Central memory CD4-positive, alpha-beta T cell (primary cell): Measurements from ENCODE around the gene SDS.

Source experiments
- DNase-seq: peaks from one replicate; pipeline ENCODE4 v3.0.0; 2022

Gene SDS

DNA sequence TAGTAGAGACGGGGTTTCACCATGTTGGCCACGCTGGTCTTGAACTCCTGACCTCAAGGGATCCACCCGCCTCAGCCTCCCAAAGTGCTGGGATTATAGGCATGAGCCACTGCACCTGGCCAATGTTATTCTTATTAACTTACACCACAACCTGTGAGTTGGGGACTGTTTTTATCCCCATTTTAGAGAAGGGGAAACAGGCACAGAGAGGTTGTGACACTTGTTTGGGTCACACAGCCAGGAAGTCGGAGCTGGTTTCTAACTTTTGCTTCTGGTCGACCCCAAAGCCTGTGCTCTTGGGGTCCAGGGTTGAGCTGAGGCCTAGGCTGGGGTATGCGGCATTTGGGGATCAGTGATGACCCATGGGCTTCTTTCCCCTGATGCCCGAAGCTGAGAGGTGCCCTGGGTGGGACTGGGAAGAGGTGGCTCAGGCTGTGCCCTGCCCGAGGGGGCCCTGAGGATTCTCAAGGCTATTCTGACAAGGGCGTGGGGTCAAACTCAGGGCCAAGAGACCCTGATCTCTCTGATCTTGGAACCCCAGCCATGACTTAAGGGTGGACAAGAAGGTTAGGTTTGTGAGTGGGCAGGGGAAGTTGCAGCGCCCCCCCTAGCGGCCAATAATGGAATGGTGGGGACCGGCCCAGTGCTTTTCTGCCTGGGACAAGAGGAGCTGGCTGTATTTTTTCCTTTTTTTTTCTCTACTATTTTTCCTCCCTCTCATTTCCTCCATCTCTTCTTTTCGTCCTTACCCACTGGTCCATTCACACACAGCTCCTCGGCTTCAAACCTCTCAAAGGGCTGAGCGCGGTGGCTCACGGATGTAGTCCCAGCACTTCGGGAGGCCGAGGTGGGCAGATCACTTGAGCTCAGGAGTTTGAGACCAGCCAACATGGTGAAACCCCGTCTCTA, 21.5 kb upstream of the SDS start:
- DNase-seq: peak; percentile 20

DNA sequence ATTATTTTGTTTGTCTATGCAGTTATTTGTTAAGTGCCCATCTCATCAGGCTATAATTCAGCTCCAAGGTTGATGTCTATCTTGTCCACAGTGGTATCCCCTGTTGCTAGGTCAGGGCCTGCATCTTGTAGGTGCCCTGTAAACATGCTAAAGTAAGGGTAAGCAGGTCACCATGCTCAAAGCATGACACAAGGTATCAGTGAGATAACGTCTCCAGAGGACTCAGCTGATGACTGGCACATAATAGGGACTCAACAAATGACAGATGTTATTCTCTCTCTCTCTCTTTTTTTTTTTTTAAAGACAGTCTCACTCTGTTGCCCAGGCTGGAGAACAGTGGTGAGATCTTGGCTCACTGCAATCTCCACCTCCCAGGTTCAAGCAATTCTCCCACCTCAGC, 20.8 kb upstream of the SDS start:
- DNase-seq: no peak

DNA sequence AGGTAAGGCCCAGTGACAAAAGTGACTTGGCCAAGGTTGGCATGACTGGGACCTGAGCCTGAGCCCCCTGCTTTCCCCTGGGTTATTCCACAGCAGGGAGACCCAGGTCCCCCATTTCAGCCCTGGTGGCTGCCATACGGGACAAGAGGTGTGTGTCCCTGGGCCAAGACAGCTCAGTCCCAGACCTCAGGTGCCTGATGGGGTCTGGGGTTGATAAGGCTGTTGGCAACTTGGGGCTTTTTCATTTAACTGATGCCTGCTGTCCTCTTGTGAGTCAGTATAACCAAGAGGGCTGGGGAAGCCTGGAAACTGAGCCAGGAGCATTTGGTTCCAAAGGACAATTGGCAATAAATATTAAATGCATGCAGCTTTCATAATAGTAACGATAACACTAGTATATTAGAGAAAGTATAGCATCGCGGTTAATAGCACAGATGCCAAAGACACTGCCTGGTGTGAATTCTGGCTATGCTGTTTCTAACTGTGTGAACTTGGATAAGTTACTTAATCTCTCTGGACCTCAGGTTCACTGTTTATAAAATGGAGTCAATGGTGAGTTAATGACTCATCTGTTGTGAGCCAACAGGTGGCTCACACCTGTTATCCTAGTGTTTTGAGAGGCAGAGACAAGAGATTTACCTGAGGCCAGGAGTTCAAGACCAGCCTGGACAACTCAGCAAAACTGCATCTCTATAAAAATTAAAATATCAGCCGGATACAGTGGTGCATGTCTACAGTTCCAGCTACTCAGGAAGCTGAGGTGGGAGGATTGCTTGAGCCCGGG, 19.4 kb upstream of the SDS start:
- no peak for DNase-seq

DNA sequence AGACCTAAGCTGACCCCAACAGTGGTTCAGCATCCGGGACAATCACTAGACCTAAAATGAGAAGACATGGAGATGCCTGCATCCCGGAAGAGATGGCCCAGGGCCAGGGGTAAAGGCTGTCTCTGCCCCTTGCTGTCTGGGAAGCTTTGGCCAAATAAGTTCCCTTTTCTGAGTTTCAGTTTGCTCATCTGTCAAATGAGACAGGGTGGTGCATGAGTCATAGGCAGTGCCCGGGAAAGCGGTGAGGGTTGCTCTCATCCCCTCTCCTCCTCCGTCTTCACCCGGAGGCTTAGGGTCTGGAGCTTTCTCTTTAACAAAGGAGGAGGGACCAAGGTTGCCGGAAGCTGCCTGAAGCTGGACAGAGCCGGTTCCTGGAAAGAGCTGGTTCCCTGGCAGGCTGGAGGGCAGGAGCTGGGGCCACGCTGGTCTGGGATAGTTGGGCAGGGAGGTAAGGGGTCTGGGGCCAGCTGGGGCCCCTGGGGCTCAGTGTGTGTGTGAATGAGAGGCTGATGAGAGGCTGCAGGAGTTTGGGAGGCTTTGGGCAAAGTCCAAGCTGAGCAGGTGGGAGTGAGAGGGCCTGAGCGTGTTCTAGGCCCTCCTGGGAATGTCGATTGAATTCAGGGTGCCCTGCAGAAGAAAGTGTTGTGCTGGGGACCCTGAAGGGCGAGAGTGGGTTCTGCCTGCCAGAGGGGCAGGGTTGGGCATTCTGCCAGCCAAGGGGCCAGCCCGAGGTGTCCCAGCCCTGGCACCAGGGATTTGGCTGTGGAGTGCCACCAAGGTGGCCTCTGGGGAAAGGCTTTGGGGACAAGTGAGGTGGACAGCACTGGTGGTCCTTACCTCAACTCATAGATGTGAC, 18.6 kb upstream of the SDS start, which contains the start of gene SDSL:
TSS of gene SDSL (plus strand) at position 351 of the 856 bp plus-strand sequence. CDS start 5,603 bp downstream, outside the sequence.
- no peak for DNase-seq

DNA sequence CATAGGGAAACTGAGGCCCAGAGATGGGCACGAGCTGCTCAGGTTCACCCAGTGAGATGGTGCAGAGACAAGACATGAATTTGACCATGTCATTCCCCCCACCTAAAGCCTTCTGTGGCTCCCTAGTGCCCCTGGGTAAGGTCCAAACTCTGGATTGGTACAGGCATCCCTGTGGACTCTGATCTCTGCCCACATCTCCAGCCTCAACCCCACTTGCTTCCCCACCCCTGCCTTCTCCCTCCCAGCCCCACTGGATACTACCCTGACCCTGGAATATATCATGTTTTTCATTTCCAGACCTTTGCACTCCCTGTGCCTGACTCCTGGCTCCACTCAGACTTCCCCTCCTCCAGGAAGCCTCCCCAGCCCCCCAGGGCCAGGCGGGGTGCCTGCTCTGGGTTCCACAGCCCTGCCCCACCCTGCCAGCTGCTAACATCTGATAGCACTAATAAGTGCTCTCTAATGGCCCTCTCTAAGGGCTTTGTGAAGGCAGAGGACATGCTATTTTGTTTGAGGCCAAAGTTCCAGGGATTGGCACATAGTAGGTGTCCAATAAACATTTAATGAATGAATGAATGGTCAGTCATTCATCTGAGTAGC, 17.4 kb upstream of the SDS start:
- DNase-seq: no peak

DNA sequence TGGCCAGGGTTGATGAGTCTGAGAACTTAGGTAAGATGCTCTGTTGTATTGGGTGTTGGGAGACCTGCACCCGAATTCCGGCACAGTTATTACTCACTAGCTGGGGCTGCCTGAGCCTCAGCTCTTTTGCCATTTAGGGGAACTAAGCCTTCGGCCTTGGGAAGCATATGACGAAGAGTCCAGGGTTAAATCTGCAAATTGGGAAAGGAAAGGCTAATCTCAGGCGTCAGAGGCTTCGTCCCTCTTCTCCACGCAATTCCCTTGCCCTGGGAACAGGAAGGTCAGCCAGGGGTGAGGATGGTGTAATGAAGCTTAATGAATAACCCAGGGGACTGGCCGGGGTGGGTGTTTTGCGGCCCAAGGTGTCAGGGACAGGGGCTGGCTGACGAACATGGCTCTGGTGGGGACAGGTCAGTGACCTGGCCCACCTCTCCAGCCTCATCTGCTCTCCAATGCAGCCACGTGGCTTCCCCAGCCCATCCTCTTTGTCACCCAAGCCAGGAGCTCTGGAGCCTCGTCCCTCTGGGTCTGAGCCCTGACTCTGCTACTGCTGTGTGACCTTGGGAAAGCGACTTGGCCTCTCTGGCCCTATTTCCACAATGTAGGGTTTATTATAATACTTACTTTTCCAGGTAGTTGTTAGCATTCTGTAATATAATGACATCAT, 14.7 kb upstream of the SDS start:
- DNase-seq: no peak

DNA sequence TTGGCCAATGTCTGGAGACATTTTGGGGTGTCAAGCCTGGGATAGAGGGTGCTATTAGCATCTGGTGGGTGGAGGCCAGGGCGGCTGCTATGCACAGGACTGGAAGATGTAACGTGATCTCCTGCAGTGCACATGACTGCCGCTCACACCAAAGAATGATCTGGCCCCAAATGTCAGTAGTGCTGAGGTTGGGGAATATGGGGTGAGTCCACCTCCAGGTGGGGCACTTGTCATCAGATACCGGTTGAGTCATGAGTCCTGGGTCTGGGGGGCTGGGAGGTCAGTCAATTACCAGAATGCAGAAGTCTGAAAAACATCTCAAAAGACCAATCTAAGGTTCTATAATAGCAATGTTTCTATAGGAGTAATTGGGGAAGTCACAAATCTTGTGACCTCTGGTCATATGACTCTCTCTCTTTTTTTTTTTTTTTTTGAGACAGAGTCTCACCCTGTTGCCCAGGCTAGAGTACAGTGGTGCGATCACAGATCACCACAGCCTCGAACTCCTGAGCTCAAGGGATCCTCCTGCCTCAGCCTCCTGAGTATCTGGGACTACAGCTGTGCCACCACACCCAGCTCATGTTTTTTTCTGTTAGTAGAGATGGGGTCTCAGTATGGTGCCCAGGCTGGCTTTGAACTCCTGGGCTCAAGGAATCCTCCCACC, 12.5 kb upstream of the SDS start:
- DNase-seq: no peak

DNA sequence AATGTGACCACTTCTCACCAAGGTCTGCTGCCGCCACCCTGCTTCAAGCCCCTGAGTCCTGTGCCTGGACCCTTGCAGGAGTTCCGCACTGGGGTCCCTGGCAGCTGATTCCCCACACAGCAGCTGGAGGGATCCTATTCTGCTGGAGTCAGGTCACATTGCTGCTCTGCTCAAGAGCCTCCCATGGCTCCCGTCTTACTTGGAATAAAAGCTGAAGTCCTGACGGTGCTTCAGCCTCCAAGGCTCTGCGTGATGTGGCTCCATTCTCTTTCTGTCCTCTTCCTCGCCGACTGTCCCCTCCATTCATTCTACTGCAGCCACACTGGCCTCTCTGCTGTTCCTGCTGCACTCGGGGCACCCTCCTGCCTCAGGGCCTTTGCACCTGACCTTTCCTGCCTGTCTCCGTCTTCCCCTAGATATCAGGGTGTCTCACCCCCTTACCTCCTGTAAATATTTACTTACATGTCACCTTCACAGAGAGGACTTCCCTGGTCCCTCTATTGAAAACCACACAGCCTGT, 10.9 kb upstream of the SDS start:
- DNase-seq: no peak

DNA sequence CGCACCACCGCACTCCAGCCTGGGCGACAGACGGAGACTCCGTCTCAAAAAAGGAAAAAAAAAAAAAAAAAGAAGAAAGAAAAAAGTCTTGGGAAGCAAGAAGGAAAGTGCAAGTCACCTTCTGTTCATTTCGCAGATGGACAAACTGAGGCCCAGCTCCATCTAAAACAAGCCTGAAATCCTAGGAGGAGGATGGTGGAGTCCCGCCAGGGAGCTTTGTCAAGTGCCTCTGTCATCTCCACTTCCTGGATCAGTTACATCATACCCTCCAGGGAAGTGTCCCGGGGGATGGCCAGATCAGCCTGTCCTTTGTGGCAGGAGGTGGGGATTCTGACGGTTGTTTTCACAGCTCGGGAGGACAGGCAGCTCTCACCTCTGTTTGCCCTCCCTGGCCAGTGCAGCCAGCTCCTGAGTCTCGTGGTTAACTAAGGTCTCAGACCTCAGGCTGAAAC, 9.8 kb upstream of the SDS start:
- DNase-seq: no peak

DNA sequence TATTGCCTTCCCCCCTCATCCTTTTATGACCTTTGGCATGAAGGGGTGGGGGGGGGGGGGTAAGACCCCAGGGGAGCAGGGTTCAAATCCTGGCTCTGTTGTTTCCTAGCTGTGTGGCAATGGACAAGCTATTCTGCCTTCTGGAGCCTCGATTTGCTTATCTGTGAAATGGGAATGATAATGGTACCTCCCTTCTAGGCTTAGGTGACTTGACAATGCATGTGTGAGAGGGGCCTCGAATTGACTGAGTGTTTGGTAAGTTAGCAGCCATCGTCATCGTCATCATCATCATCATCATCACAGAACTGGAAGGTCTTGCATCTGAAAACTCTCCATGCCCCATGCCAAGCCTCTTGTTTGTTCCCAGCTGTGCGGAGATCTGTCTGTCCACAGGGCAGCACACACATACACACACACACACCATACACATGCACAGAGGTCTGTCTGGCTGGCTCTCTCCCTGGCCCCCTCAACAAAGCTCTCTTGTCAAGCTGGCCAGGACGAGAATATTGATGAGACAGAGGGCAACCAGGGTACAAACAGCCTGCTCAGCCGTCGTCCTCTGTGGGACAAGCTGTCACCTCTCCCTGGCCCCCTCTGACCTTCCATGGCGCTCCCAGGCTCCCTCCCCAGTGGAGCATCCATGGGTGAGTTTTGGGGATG, 5.9 kb upstream of the SDS start:
- DNase-seq: no peak

DNA sequence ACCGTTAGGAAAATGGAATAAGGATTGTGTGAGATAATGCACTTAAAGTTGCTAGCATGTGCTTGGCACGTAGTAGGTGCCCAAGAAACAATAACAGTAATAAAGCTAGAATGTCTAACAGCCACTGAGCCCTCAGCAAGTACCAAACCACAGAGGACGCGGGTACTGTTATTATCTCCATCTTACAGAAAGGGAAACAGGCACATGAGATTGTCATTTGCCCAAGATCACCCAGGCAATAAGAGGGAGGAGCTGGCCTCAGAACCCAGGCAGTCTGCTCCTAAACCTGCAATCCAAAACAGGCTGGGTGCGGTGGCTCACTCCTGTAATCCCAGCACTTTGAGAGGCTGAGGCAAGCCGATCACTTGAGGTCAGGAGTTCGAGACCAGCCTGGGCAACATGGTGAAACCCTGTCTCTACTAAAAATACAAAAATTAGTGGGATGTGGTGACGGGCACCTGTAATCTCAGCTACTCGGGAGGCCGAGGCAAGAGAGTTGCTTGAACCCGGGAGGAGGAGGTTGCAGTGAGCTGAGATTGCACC, 5.1 kb upstream of the SDS start:
- no peak for DNase-seq

DNA sequence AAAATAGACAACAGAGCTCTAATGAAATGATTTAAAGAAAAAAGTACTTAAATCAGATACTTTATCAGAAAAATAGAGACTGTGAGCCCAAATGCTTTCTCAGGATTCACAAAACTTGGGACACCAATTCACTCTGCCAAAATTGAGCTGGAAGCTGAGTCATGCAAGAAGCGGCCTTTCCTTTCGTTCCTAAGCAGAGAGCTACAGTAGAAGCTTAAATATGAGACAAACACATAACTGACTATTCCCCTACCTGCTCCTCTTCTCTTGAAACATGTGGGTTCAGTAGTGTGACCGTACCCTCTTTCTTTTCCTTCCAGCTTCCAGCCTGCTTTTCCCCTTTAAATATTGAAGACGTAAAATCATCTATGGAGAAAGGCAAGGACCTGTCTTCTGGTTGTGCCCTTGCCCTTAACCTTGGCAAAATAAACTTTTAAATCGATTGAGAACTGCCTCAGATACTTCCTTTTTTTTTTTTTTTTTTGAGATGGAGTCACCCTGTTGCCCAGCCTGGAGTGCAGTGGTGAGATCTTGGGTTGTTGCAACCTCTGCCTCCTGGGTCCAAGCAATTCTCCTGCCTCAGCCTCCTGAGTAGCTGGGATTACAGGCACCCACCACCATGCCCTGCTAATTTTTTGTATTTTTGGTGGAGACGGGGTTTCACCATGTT, 4.4 kb upstream of the SDS start:
- no peak for DNase-seq

DNA sequence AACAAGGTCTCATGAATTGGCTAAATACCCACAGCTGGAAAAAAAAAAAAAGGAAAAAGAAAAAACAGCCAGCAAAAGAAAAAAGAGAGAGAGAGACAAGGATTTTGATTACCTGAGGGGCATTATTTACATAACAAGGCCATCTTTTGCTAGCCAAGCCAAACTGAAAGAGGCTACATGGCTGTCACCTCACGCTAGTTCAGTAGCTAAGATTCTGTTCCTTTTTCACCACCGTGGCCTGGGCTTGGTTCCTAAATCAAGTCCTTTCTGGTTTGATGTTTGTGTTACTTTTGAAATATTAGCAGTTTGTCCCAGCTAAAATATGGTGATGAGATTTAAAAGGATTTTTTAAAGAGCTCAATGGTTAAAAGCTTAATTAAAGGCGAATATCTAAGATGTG, 2.0 kb upstream of the SDS start:
- no peak for DNase-seq

DNA sequence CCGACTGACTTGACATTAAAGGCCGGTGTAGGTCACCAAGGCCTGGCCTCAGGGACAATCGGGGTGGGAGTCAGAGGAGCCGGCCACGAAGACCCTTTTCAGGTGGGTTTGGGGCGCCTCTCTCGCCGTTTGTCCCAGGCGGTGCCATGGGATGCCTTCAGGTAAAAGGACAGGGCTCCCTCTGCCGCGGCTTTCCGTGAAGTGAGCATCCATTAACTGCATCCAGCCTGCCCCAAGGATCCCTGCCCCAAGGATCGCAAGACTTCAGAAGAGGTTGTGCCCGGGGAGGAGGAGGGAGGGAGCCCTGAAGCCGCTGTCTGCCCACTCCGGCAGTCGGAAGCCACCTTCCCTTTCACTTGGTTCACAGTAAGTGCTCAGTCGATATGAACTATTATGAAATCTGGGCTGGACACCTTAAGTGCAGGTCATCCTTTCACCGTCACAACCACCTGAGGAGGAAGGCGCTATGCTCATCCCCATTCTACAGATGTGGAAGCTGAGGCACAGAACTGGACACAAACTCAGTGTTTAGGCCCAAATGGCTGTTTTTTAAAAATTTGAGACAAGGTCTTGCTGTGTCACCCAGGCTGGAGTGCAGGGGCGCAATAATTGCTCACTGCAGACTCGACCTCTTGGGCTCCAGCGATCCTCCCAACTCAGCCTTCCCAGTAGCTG, 964 bp downstream of the SDS start:
- no peak for DNase-seq

DNA sequence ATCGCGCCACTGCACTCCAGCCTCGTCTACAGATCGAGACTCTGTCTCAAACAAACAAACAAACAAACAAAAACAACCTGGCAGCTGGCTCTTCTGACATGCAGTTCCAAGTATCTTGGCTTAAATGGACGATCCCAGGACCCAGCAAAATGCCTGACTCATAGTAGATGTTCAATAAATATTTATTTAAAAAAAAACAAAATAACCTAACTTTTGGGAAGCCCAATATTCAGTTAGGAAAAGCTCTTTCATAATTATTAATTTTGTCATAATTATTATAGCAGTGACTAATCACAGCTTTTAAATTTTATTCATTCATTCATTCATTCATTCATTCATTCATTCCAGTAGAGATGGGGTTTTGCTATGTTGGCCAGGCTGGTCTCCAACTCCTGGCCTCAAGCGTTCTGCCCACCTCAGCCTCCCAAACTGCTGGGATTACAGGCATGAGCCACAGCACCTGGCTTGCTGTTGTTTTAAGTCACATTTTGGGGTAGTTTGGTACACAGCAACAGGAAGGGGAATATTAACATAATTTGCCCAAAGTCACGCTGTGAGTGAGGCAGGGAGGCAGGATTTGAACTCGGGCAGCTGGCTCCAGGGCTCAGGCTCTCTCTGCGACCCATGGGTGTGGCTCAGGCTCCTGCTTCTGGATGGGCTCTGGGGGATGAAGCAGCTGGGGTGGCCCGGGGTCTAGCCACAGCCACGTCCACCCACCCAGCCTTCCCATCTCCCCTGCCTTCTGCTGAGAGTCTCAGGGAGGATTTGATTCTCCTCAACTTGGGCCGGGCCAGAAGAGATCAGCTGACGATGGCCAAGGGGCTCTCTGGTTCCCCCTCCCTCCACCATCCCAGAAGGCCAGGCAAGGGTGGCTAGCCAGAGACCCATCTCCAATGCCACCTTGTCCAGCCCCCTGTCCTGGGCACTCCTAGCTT, 2.4 kb downstream of the SDS start:
- no peak for DNase-seq

DNA sequence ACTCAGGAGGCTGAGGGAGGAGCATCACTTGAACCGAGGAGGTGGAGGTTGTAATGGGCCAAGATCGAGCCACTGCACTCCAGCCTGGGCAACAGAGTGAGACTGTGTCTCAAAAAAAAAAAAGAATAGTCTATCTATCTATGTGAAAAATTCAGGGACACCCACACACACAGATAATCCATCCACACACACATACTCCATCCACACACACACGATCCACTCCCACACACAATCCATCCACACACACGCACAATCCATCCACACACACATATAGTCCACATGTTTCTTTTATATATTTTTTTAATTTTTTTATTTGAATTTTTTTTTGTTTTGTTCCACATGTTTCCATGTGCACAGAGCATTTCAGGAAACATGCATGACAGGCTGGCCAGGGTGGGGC, 3.3 kb downstream of the SDS start:
- DNase-seq: no peak

DNA sequence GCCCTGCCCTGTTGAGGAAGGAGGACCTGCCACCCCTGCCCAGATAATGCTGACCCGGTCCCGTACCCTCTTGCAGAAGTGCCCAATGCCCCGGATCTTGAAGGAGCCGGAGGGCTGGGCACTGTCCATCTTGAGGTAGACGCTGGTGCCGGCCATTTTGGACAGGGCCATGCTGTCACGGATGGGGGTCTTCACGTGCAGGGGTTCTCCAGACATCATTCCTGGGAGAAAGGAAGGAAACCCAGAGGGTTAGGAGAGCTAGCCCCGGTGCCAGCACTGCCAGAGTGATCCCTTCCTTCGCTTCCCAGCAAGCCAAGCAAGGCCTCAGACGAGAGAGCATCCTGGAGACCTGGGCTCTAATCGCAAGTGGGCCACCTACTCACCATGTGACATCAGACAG, 4.2 kb downstream of the SDS start:
- DNase-seq: no peak
